HG03064 (cell line): ENCODE measurements around the gene GNAT3.

Source experiments
- ATAC-seq: cut with Tn5 transposase; IDR thresholded peaks from one replicate; pipeline ENCODE4 v1.9.1; 2021; ENCODE audit warnings: low read depth; ENCODE audit not compliant: unreplicated experiment

Gene GNAT3

DNA sequence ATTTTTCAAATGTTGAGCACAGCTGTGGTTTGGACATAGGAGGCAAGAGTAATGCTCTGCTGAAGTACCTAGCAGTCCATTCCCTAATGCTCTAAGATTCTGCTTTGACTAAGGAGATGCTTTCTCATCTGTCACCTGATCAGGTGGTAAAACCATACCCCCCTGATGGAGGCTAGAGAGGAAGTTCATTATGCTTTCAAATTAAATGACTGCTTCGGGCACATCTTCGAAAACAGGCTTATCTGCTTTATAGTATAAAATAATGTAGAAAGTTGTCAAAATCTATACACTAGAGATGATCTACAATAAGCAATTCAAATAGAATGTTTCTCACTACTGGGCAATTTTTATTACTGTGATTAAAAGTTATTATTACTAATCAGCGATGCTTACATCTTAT lies at the start of gene GNAT3:
GNAT3 (minus strand) TSS at position 101 of the 400 bp plus-strand sequence. CDS start 138 bp downstream, outside the sequence.
- ATAC-seq, result no peak

DNA sequence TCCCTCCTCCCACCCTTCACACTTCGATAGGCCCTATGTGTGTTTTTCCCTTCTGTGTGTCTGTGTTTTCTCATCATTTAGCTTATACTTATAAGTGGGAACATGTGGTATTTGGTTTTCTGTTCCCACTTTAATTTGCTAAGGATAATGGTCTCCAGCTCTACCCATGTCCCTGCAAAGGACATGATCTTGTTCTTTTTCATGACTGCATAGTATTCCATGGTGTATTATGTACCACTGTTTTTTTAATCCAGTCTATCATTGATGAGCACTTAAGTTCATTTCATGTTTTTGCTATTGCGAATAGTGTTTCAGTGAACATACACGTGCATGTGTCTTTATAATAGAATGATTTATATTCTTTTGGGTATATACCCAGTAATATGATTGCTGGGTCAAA lies 46.3 kb upstream of the GNAT3 start:
- ATAC-seq, result no peak

DNA sequence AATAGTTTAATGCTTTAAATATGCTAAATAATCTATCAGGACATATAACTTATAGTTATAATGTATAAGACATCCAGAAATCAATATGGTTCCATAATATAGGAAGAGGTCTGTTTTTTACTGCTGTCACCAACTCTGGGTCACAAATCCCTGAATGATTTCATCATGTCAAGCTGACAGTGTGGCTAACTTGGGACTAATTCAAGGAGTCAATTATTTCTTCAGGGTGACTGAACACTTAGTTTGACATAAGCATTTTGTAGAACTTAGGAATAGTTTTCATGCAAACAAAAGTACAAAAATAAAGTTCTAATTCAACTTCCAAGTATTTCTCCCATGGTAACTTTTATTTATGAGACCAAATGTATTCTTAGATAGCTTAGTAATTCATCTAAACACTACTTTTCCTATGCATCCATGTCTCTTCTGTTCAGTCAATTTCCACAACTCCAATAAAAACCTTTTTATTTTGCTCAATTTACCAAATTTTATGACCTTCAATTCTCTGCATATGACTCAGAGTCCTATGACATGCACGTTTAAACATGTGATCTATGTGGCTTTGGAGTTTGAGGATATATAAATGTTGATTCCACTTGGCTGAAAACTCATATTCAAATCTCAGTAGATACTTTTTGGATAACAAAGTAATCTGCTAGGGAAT lies 40.3 kb upstream of the GNAT3 start:
- no peak for ATAC-seq

DNA sequence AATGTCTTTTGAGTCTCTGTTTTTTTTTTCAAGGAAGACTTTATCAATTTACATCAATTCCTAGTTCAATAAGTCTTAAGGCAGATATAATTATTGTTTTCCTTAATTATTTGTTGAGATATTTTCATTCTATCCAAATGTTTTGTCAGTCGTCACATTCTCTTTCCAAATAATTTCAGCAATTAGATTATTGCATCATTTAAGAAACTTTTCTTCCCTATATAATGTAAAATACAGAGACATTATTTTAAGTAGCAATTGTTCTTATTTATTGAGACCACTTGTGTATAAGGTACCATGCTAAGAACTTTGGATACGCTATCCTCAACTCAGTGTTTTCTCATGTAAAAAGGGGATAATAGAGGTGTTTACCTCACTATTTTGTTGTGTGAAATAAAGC lies 38.1 kb upstream of the GNAT3 start:
- no peak for ATAC-seq

DNA sequence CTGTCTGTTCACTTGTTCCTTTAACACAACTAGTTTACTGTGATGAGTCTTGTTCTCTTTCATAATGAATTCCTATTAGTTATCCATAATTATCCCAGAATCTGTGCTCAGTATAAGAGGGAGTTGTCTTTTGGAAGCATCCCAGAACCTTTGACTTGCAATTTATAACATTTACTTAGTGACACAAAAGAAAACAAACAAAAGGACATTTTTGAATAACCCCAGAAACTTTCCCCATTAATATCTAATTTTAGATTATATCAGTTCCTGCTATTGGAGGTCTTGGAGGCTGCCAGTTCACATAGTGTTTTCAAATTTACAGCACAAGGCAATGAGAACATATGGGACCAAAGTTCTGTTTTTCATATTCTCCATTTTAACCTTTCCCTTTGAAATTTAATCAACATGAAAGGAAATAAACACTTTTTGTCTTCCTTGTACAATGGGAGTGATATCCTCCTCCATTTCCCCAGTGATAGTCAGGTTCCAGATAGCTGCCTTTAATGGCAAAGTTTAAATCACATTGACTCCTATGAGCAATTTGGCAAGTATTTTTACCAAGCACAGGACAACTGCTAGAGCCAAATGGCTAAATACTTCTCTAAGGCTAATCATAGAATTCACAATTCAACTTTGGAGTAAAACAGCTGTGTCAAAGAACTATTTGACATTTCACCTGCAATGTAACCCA lies 37.1 kb upstream of the GNAT3 start:
- ATAC-seq, result no peak

DNA sequence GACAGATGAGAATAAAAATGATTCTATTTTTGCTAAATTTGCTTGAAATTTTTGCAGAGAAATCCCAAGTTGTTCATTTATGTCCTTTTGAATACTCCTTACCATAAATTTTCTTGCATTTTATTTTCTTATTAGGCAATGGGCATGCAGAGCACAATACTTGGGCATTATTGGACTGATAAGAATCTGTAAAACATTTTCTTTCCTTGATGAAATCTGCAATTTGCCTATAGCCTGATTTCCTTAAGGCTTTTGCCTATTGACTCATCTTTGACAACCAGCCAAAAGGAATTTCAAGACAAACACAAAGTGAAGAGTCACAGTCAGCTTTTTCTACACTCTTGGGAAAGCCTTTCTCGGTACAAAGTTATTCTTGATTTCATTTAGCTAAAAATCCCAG lies 30.5 kb upstream of the GNAT3 start:
- no peak for ATAC-seq

DNA sequence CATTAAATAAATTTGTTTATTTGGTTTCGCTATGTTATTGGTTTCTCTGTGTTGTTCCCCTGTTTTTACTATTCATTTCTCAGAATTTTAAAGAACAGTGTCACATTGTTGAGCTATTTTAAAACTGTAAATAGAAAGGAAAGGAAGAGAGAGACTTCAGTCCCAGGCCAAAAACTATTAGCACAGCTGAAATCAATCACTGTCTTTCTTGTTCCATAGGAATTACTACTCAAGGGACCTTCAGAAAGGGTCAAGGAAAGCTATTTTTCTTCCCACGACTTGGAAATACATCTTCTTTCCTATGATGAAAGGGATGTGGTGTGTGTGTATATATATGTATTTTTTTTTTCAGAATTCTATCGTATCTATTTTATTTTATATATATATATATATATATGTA lies 29.0 kb upstream of the GNAT3 start:
- ATAC-seq, result no peak

DNA sequence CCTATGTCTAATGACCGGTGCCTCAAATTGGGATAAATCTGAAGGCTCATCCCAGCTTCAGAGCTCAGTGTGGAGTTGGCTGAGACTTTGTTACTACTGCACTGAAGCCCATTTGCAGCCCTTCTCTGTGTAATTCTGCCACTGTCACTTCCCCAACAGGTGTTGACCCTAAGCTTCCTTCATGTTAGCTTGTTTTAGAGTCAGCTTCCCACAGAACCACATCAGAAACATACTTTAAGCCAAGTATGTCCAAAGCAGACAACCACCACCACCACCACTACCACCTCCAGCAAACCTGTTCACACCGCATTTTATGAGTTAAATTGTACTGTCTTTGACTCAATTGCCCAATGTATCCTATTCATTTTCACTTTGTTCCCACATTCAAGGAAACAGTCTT lies 25.2 kb upstream of the GNAT3 start:
- no peak for ATAC-seq

DNA sequence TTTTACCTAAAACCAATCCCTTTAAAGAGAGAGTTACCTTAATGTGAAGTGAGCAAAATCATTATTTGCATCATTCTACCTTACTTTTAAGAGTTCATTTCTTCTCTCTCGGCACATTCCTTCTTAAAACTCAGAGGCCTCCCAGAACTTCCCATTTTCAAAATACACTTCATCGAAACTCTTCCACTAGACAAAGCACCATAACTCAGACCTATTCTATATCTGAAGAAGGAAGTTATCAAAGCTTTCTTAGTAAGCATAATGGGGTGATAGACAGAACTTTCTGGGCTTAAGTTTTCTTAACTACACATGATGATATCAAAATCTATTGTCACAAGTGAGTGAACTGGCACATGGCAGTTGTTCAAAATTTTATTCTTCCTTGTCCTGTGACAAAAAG lies 24.6 kb upstream of the GNAT3 start:
- no peak for ATAC-seq

DNA sequence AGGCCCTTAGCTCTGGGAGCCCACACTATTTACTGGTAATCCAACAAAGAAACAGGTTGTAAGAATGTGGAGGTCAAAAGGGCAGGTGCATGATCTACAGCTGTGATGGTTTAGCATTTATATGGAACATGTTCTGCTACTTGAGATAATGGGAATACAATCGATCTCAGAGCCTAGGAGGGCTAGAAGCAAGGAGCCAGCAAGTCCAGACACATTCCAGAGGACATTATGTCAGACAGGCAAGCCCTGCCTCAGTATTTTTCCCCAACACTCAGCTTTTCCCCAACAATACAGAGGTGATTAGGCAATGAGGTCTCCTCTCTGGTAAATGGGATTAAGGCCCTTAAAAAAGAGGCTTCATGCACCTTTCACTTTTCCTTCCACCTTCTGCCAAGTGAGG lies 21.4 kb upstream of the GNAT3 start:
- ATAC-seq, result no peak

DNA sequence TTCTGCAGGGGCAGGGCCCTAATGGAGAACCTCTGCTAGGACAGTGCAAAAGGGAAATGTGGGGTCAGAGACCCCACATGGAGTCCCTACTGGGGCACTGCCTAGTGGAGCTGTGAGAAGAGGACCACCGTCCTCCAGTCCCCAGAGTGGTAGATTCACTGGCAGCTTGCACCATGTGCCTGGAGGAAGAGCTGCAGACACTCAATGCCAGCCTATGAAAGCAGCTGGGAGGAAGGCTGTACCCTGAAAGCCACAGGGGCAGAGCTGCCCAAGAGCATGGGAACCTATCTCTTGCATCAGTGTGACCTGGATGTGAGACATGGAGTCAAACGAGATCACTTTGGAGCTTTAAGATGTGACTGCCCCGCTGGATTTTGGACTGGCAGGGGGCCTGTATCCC lies 20.3 kb upstream of the GNAT3 start:
- no peak for ATAC-seq

DNA sequence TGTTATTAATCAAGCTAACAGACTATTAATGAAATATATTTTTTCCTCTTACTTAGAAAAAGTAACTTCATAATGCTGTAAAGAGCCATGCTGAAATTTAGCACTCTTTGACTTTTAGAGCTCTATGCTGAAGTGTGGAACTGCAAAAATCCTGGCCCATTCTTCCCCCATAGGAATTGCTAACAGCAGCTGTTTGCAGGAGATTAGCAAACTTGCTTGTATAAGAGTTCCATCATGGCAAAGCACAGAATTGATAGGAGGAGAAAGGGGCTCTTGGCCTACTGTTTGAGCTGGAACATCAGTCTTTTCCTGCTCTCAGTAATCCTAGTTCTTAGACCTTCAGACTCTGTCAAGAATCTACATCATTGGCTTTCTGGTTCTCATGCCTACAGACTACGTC lies 18.3 kb upstream of the GNAT3 start:
- no peak for ATAC-seq

DNA sequence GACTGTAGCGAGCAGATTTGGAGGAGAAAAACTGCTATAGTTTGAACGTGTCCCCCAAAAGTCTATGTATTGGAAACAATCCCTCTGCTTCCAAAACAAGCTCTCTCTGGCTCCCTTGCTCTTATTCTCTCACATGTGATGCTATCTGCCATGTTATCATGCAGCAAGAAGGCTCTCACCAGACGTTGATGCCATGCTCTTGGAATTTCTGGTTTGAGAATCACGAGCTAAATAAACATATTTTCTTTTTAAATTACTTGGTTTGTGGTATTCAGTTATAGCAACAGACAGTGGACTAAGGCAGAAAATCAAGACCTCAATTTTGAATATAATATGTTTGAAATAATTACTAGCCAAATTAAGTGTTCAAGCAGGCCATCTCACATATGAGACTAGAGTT lies 17.5 kb upstream of the GNAT3 start:
- ATAC-seq, result no peak

DNA sequence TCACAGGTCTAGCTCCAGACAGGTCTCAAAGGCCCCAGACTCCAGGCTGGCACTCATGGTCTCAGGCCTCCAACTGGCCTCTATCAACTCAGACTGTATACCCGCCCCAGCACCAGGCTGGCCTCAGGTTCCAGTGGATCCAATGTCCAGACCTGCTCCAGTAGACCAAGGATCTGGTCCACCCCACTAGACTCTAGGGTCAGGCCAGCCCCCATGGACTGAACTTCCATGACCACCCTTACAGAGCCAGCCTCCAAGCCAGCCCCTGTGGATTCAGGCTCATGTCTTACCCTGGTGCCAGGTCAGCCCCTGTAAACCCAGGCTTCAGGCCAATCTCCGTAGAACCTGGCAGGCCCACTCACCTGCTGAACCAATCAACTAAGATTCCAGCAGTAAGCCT lies 16.8 kb upstream of the GNAT3 start:
- no peak for ATAC-seq

DNA sequence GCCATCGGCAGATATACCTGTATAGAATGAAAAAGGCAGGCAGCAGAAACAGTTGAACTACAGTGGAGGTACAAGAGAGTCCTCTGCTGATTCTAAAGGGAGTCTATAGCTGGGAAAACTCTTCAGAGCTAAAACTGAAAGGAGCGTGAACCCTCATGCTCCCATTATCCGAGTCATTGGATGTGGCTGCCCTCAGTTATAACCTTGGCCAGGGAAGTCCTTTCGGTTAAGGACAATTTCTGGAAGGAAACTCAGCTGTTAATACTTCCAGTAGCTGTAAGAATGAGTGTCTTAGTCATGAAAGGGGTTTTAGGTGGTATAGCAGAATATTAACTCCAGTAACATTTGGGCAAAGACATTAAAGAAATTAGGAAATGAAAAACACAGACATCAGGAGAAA lies 14.6 kb upstream of the GNAT3 start:
- no peak for ATAC-seq

DNA sequence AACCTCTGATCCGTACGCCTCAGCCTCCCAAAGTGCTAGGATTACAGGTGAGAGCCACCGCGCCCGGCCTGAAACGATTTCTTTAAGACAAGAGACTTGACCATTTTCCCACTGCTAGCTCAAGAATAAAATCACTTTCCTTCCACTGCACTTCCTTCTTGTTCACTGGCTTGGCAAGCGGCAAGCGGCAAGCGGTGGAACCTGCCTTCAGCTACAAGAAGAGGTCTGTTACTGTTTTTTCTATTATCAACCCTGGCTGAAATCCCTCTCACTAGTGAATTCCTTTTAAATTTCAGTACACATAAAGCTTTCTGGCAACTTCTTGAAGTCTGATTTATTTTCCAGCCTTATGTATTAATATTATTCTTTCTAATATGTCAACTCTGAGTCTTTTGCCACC lies 12.8 kb upstream of the GNAT3 start:
- ATAC-seq, result no peak

DNA sequence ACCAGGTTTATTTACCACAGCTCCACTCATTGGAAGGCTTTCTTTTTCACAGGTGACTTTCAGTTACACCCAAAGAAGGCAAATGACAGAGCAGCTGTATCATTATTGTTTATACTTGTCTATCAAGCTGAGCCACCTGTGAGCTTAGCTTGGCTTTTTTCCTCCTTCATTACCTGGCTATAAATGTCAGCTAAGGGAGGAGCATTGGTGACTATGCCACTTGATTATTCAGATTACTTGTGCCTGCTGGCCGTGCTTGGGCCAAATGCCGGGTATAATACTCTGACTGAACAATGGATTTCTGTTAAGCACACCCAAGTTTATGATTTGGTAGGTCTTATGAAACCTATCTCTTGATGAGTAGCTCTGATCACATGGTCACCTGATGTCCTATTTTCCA lies 9.9 kb upstream of the GNAT3 start:
- ATAC-seq, result no peak

DNA sequence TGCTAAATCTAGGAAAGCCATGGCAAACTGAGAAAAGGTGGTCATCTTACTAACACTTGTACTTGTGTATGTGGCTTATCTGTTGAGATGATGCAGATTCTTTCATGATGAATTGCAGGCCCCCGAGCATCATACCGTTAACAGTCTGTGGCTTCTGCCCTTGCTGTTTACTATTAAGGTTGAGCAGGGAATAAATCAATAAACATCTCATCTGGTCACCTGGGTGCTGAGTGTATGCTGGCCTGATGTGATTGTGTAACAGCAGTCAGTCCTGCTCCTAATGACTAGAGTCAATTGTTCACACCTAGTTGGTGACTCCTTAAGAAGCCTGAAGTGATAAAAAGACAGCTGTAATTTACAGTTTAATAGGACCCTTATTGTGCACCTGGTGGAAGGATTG lies 8.3 kb upstream of the GNAT3 start:
- no peak for ATAC-seq

DNA sequence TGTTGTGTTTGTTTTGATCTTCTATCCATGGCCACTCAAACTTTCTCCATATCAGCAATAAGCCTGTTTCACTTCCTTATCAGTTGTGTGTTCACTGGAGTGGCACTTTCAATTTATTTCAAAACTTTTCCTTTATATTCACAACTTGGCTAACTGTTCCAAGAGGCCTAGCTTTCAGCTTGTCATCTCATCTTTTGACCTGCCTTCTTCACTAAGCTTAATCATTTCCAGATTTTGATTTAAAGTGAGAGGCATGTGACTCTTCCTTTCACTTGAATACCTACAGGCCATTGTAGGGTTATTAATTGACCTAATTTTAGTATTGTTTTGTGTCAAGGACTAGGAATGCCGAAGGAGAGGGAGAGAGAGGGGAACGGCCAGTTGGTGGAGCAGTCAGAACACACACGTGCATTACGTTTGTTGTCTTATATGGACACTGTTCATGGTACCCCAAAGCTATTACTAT lies 5.5 kb upstream of the GNAT3 start:
- ATAC-seq, result no peak

DNA sequence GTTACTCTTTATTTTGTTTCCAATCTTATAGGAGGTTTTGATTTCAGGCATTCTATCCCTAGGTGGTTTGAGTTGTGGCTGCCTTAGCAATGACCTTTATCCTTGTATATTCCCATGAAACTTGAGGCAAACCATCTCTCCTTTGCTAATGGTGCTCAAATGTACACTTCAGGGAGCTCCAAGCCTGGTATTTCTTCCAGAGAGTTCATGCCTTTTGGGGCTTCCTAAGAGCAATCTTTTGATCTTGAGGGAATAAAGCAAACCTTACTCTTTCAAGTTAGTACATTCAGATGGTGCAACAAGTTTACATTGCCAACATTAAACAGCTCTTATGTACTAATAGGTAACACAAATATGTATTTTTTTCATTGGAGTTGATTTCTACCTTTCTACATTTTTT lies 3.4 kb upstream of the GNAT3 start:
- ATAC-seq, result no peak

DNA sequence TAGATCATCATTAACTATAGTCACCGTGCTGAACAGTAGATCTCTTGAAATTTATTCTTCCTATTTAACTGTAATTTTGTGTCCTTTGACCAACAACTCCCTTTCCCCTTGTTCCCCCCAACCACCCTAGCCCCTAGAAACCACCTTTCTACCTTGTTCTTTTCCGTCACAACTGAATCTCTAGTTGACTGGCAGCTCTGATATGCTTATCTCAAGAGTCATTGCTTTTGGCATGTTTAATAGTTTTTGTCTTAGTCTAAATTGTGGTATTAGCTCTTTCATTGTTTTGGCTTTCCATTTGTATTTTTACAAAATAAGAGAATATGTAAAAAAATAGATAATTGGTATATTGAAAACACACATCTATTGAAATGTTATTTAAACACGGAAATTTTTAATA lies 1.8 kb downstream of the GNAT3 start:
- ATAC-seq, result no peak

DNA sequence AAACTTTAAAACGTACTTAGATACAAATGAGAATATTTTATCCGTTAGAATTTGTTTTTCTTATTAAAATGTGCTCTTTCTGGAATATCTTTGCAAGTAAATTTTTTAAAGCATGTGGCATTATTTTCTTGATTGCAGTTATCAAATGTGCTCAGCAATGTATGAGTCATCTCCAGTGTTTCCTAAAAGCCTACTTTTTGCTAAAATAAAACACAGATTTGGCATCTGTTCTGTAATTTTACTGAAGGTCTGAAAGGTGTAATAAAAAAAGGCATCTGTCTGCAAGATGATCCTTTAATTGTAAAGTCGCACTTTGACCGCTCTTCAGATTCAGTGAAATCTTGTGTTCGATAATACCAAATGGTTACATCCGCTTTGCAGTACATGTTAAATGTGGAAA lies 3.4 kb downstream of the GNAT3 start:
- no peak for ATAC-seq
